GM21723 (cell line): ENCODE results near the gene CCSER2.
"Not testable (repeated sequence)": the region's sequence is repeated elsewhere in the genome, so short reads cannot be mapped to it uniquely, and the experiment has no call there.

Experiments
- ATAC-seq: cut with Tn5 transposase; IDR thresholded peaks from one replicate; pipeline ENCODE4 v1.9.1; 2021; ENCODE audit warnings: mild to moderate bottlenecking, moderate library complexity; ENCODE audit not compliant: unreplicated experiment

CCSER2 gene

GRCh38 chr10:84391326-84391725 lies 62.9 kb downstream of the CCSER2 start:
- no peak for ATAC-seq

- no peak for ATAC-seq
Observed at GRCh38 chr10:84392181-84392580, 63.8 kb downstream of the CCSER2 start.

GRCh38 chr10:84395581-84395980 lies 67.2 kb downstream of the CCSER2 start:
- ATAC-seq, result no peak

- ATAC-seq, result peak; percentile 70
Observed at GRCh38 chr10:84397735-84398144, 69.4 kb downstream of the CCSER2 start.

- no peak for ATAC-seq
Observed at GRCh38 chr10:84398696-84399095, 70.3 kb downstream of the CCSER2 start.

- ATAC-seq, result no peak
Observed at GRCh38 chr10:84401854-84402611, 73.6 kb downstream of the CCSER2 start.

GRCh38 chr10:84404783-84405182 lies 76.4 kb downstream of the CCSER2 start:
- no peak for ATAC-seq

GRCh38 chr10:84405662-84406061 lies 77.3 kb downstream of the CCSER2 start:
- ATAC-seq, result no peak

- no peak for ATAC-seq
Observed at GRCh38 chr10:84406561-84406960, 78.2 kb downstream of the CCSER2 start.

GRCh38 chr10:84407388-84408049 lies 79.1 kb downstream of the CCSER2 start:
- no peak for ATAC-seq

GRCh38 chr10:84412482-84412881 lies 84.1 kb downstream of the CCSER2 start:
- ATAC-seq, result no peak

- not testable (repeated sequence) for ATAC-seq
Observed at GRCh38 chr10:84414110-84414509, 85.7 kb downstream of the CCSER2 start.

- ATAC-seq, result no peak
Observed at GRCh38 chr10:84415539-84416244, 87.3 kb downstream of the CCSER2 start.

- no peak for ATAC-seq
Observed at GRCh38 chr10:84416245-84416555, 87.8 kb downstream of the CCSER2 start.

GRCh38 chr10:84423719-84424118 lies 95.3 kb downstream of the CCSER2 start:
- ATAC-seq, result no peak

- ATAC-seq, result peak; percentile 58
Observed at GRCh38 chr10:84424731-84425167, 96.4 kb downstream of the CCSER2 start.

GRCh38 chr10:84427903-84428650 lies 99.7 kb downstream of the CCSER2 start:
- ATAC-seq, result no peak

GRCh38 chr10:84428711-84429110 lies 100.3 kb downstream of the CCSER2 start:
- ATAC-seq, result no peak

- peak; percentile 98 for ATAC-seq
Observed at GRCh38 chr10:84429926-84430520, 101.6 kb downstream of the CCSER2 start.

GRCh38 chr10:84432891-84433290 lies 104.5 kb downstream of the CCSER2 start:
- no peak for ATAC-seq

GRCh38 chr10:84440781-84441180 lies 112.4 kb downstream of the CCSER2 start:
- no peak for ATAC-seq
